Vein endothelial cell (primary cell): ENCODE results near the gene CITED4. TPM values are rescaled to one million over a fixed set of nuclear protein-coding genes. Genes with fewer than 3 reads are reported as not detected.

ENCODE experiments used
- total RNA-seq: library from RNA; depleted of rRNA; stranded (reverse); fragments of >200 nt; gene quantifications from 2 replicates; pipeline ENCODE4 v1.2.3, GENCODE V29; 2012

The CITED4 gene, protein sequence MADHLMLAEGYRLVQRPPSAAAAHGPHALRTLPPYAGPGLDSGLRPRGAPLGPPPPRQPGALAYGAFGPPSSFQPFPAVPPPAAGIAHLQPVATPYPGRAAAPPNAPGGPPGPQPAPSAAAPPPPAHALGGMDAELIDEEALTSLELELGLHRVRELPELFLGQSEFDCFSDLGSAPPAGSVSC
- 3.2 and 10.5 TPM in 2 replicates for total RNA-seq

DNA sequence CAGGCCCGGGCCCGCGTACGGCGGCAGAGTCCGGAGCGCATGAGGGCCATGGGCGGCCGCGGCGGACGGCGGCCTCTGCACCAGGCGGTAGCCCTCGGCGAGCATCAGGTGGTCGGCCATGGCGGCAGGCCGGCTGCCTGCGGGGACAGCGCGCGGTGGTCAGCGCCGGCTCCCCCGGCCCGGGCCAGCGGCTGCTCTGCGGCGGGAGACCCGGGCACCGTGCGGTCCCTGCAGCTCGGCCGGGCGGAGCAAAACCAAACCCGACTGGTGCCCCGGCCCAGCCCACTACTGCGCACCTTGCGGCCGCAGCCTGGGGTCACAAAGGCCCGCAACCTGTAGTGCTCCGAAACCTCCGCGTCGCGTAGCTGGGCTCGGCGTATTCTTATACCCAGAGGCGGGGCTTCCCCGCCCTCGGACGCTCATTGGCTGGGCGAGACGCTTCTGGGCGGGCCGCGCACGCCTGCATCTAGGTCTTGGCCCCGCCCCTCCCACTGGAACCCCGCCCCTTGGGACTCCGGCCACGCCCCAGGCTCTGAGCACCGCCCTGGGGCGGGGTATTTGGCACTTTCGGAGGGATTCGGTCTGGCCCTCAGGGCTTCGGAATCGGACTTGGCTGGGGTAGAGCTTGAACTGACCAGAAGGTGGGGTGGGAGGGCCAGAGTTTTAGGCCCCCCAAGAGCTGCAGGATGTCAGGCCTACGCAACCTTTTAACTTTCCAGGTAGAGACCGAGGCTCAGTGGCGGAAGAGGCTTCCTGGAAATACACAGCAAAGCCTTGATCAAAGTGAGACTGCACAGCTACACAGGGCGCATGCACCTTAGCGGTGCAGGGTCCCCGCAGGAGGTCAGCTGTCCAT, at the start of gene CITED4:
Gene CITED4, minus strand, starts transcription at position 356 of the 856 bp plus-strand sequence. Its CDS starts 236 bp downstream, at position 120.

Other genes with a start within 250 kb of the CITED4 start
- under 0.01 and 0.19 TPM in 2 replicates for gene RIMS3, start 196.7 kb downstream of the CITED4 start, total RNA-seq
- 19.6 and 24.0 TPM in 2 replicates for gene NFYC, start 170.7 kb downstream of the CITED4 start, total RNA-seq
- gene KCNQ4, start 78.6 kb downstream of the CITED4 start, total RNA-seq: not detected in 2 replicates
- gene CTPS1, start 117.3 kb upstream of the CITED4 start, total RNA-seq: 34.0 and 35.9 TPM in 2 replicates
- gene SLFNL1, start 159.4 kb upstream of the CITED4 start, total RNA-seq: 0.33 and 0.57 TPM in 2 replicates